Stimulated activated CD4-positive, alpha-beta T cell treated with anti-CD3 and anti-CD28 coated beads, Interleukin-12 subunit alpha, Interleukin-12 subunit beta, amount 100 ng/mL, for 4 hours (primary cell): Measurements from ENCODE around the gene GPS1.
A peak's percentile ranks its signal among the peaks of the same experiment; 100 is the strongest.

Source experiments
- DNase-seq: peaks from one replicate; pipeline ENCODE4 v3.0.0-alpha.2; 2020

The GPS1 gene

GRCh38 chr17:82092628-82092994 lies 40.9 kb downstream of the GPS1 start:
- DNase-seq = no peak

- DNase-seq = no peak
Observed at GRCh38 chr17:82092995-82093751, 41.5 kb downstream of the GPS1 start.

GRCh38 chr17:82094931-82095776 lies 43.5 kb downstream of the GPS1 start:
- no peak for DNase-seq

- no peak for DNase-seq
Observed at GRCh38 chr17:82095777-82096708, 44.3 kb downstream of the GPS1 start.

- no peak for DNase-seq
Observed at GRCh38 chr17:82096709-82097183, 45.0 kb downstream of the GPS1 start.

GRCh38 chr17:82097184-82097918 lies 45.7 kb downstream of the GPS1 start:
- peak; percentile 55 for DNase-seq

GRCh38 chr17:82097919-82098168 lies 46.1 kb downstream of the GPS1 start:
- DNase-seq = no peak

- peak; percentile 93 for DNase-seq
Observed at GRCh38 chr17:82098169-82098938, 46.7 kb downstream of the GPS1 start, which contains the start of gene FASN. FASN (minus strand) TSS chr17:82098236; CDS start chr17:82096445, 1,791 bp downstream.

- no peak for DNase-seq
Observed at GRCh38 chr17:82098939-82099763, 47.5 kb downstream of the GPS1 start.

- no peak for DNase-seq
Observed at GRCh38 chr17:82100502-82101298, 49.0 kb downstream of the GPS1 start.

- no peak for DNase-seq
Observed at GRCh38 chr17:82101301-82101715, 49.6 kb downstream of the GPS1 start.

GRCh38 chr17:82101767-82102679 lies 50.3 kb downstream of the GPS1 start:
- no peak for DNase-seq

- DNase-seq = no peak
Observed at GRCh38 chr17:82103553-82104451, 52.1 kb downstream of the GPS1 start.

- DNase-seq = no peak
Observed at GRCh38 chr17:82104797-82105416, 53.2 kb downstream of the GPS1 start.

- no peak for DNase-seq
Observed at GRCh38 chr17:82105417-82105881, 53.8 kb downstream of the GPS1 start.

- DNase-seq = peak; percentile 58
Observed at GRCh38 chr17:82105882-82106687, 54.4 kb downstream of the GPS1 start.
